ENCODE results near the gene NUCKS1.

NUCKS1 gene

GRCh38 chr1:205769641-205770365 is 19.8 kb upstream of the NUCKS1 start:
- DNase-seq = no peak

- no peak for DNase-seq
Observed at GRCh38 chr1:205767248-205767647, 17.3 kb upstream of the NUCKS1 start.

DNA sequence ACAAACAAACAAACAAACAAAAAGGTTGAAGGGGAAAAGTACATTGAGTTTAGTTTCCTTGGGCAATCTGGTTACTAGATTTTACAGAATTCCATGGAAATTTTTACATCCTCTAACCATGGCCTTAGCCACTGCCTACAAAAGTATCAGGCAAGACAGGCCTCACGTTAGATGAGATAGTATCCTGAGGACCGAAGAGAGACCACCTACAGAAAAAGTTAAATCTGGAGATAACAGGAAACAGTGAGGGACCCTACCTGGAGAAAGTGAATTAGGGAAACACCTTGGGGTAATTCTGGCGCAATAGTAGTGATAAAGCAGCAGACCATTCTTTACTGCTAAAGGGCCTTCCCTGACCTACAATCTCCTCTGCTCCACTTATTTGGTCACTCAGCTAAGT is 16.6 kb upstream of the NUCKS1 start:
- DNase-seq = no peak

DNA sequence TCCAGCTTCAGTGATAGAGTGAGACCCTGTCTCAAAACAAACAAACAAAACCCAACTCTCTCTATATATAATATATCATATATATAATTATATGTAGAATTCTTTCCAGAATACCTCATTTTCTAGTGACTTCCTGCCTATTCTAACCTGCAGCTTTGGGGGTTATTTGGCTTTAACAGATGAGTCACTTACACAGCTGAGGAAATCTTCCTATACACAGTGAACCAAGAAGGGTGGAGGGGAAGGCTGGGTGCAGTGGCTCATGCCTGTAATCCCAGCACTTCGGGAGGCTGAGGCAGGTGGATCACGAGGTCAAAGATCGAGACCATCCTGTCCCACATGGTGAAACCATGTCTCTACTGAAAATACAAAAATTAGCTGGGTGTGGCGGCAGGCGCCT is 16.1 kb upstream of the NUCKS1 start:
- DNase-seq = no peak

DNA sequence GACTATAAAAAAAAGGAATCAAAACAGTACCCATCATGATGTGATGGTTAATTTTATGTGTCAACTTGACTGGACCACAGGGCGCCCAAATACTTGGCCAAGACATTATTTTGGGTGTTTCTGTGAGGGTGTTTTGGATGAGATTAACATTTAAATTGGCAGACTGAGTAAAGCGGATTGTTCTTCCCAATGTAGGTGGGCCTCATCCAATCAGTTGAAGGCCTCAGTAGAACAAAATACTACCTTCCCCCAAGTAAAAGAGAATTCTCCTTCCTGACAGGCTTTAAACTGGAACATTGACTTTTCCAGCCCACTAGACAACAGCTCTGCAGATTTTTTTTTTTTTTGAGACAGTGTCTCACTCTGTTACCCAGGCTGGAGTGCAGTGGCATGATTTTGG is 14.6 kb upstream of the NUCKS1 start:
- DNase-seq = no peak

DNA sequence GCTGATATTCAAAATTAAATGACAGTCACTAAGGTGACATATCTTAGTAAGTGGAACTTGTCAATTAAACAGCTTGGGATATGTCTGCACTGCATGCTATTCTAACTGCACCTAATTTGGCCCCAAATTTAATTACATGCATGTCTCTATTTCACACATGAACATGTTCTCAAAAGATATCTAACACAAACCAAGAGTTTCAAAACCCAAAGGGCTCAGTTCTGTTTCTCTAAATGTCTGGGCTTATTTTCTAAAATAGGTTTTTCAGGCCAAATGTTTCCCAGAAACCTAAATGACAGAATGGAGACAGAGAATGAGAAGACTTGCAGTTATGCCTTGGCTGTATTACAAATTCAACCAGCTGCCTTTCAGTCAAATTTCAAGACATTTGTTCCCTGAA is 14.0 kb upstream of the NUCKS1 start:
- no peak for DNase-seq

GRCh38 chr1:205760606-205761005 is 10.6 kb upstream of the NUCKS1 start:
- DNase-seq = no peak

GRCh38 chr1:205756552-205756951 is 6.6 kb upstream of the NUCKS1 start:
- no peak for DNase-seq

GRCh38 chr1:205754857-205755256 is 4.9 kb upstream of the NUCKS1 start:
- no peak for DNase-seq

- peak; percentile 24 for DNase-seq
Observed at GRCh38 chr1:205751036-205751651, 1.2 kb upstream of the NUCKS1 start.

GRCh38 chr1:205749234-205750137 is 496 bp downstream of the NUCKS1 start:
- peak; percentile 97 for DNase-seq

GRCh38 chr1:205748403-205749233 is 1.4 kb downstream of the NUCKS1 start:
- peak; percentile 50 for DNase-seq

- no peak for DNase-seq
Observed at GRCh38 chr1:205746757-205747412, 3.1 kb downstream of the NUCKS1 start.

GRCh38 chr1:205744403-205744802 is 5.6 kb downstream of the NUCKS1 start:
- no peak for DNase-seq

DNA sequence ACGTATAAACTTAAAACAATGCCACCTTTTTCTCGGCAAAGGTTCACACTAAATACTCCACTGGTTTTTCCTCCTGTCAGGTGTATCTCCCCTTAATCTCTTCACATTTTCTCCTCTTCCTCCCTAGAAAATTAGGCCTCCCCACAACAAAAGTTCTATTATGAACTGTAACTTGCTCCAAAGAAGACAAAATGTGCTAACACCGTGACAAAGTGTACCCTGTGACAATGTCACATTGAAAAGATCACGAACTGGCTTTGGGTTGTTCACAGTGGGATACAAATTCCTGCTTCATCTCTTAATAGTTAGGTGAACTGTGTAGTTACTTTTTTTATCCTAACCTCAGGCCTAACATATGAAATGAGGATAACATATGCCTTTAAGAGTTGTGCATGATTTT is 6.0 kb downstream of the NUCKS1 start:
- DNase-seq = no peak

- no peak for DNase-seq
Observed at GRCh38 chr1:205741681-205742080, 8.3 kb downstream of the NUCKS1 start.

DNA sequence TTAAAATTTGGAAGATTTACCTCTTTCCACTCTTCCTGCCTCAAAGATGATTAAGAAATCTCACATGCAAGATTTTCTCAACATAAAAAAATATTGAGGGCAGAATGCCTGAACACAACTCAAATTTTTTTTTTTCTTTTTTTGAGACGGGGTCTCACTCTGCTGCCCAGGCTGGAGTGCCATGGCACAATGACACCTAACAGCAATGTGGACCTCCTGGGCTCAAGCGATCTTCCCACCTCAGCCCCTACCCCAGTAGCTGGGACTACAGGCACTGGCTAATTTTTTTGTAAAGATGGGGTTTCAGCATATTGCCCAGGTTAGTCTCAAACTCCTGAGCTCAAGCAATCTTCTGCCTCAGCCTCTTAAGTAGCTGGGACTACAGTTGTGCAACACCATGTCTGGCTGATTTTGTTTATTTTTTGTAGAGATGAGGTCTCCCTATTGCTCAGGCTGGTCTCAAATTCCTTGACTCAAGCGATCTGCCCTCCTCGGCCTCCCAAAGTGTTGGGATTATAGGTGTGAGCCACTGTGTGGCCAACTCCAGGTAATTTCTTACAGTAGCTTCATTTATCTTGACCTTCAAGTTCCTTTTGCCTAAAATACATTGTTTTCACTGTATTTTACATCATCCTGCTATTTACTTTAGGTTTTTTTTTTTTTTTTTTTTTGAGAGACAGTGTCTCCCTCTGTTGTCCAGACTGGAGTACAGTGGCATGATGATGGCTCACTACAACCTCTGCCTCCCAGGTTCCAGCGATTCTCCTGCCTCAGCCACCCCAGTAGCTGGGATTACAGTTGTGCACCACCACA is 10.4 kb downstream of the NUCKS1 start:
- no peak for DNase-seq

- DNase-seq = no peak
Observed at GRCh38 chr1:205735218-205735617, 14.8 kb downstream of the NUCKS1 start.

GRCh38 chr1:205733438-205734175 is 16.4 kb downstream of the NUCKS1 start:
- no peak for DNase-seq

- DNase-seq = no peak
Observed at GRCh38 chr1:205729945-205730610, 19.9 kb downstream of the NUCKS1 start.
